RWPE2 (cell line): ENCODE measurements around the gene CFAP99.
"Not testable (repeated sequence)": the region's sequence is repeated elsewhere in the genome, so short reads cannot be mapped to it uniquely, and the experiment has no call there.

Experiments
- ATAC-seq: fragments of 200-7000 bp; cut with Tn5 transposase; 3 replicates; pipeline ENCODE4 v1.9.1; 2021; ENCODE audit warnings: low read depth
- DNase-seq: peaks from one replicate; pipeline ENCODE4 v3.0.0-alpha.2; 2020; ENCODE audit warnings: low spot score
- H3K27ac ChIP-seq: fragments of 450-650 bp; 2 replicates; pipeline ENCODE4 v1.5.1; 2017; ENCODE audit warnings: mild to moderate bottlenecking; ENCODE audit not compliant: poor library complexity, severe bottlenecking
- H3K27me3 ChIP-seq: fragments of 250-450 bp; sonication (Bioruptor Pico); 2 replicates; pipeline ENCODE4 v1.5.1; 2021; ENCODE audit warnings: mild to moderate bottlenecking, moderate library complexity; ENCODE audit not compliant: insufficient read depth, poor library complexity, severe bottlenecking
- H3K36me3 ChIP-seq: fragments of 250-450 bp; sonication (Bioruptor Pico); 2 replicates; pipeline ENCODE4 v1.5.1; 2020; ENCODE audit warnings: low read depth, mild to moderate bottlenecking, moderate library complexity
- H3K4me1 ChIP-seq: fragments of 250-450 bp; sonication (Bioruptor Pico); 2 replicates; pipeline ENCODE4 v1.5.1; 2021; ENCODE audit warnings: mild to moderate bottlenecking, moderate library complexity; ENCODE audit not compliant: insufficient read depth, poor library complexity, severe bottlenecking
- H3K4me3 ChIP-seq: fragments of 250-450 bp; sonication (Bioruptor Pico); 2 replicates; pipeline ENCODE4 v1.5.1; 2021; ENCODE audit warnings: mild to moderate bottlenecking, moderate library complexity; ENCODE audit not compliant: severe bottlenecking
- H3K9me3 ChIP-seq: fragments of 250-450 bp; sonication (Bioruptor Pico); 2 replicates; pipeline ENCODE4 v1.5.1; 2021; ENCODE audit warnings: mild to moderate bottlenecking, moderate library complexity; ENCODE audit not compliant: severe bottlenecking
- TF ChIP-seq, protein P1 (sequence below): fragments of 450-650 bp; IDR thresholded peaks from one replicate; pipeline ENCODE4 v1.5.1; 2017; ENCODE audit warnings: mild to moderate bottlenecking, moderate library complexity; ENCODE audit not compliant: poor library complexity, severe bottlenecking

Gene CFAP99

DNA sequence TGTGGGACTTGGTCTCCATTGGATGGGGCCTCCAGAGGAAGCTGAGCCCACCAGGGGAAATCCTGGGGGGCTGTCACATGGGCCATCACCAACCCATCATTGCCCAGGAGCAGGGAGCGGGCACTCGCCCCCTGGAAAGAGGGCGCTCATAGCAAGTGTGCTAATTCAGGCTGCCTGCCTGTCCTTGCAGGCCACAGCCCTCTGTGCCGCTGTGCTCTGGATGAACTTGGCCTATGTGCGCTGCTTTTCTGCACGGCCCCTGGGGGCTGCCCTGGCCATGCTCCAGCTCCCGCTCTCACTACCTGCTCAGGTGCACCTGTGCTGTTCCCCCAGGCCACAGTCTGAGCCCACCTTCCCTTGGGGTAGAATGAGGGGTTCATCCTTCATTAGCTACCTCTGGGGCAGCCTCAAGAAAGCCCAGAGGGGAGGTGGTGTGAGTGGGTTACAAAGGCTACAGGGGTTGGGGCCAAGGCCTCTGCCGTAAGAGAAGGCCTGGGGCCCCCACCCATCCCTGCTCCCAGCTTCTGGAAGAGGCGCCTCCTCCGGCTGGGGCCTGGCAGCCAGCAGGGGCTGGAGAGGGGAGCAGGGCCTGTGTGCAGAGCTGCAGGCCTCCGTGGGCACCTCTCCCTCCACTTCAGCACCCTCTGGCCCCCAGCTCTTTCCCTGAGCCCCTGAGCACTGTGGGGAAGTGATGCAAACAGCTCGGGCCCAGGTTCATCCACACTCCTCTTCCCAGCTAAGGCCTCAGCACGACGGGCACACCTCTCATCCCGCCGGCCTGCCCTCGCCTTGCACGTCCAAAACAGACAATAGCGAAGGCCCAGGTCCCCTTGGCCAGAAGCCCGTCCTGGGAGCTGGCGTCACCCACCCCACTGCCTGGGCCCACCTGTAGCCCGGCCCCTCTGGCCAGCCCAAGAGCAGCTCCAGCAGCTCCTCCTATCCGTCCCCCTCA lies 8.9 kb downstream of the CFAP99 start:
- DNase-seq (peak; percentile 45), ATAC-seq (0 out of 3 replicates have a peak, but pooled peaks have one; percentile 13)
- TF ChIP-seq, protein P1, sequence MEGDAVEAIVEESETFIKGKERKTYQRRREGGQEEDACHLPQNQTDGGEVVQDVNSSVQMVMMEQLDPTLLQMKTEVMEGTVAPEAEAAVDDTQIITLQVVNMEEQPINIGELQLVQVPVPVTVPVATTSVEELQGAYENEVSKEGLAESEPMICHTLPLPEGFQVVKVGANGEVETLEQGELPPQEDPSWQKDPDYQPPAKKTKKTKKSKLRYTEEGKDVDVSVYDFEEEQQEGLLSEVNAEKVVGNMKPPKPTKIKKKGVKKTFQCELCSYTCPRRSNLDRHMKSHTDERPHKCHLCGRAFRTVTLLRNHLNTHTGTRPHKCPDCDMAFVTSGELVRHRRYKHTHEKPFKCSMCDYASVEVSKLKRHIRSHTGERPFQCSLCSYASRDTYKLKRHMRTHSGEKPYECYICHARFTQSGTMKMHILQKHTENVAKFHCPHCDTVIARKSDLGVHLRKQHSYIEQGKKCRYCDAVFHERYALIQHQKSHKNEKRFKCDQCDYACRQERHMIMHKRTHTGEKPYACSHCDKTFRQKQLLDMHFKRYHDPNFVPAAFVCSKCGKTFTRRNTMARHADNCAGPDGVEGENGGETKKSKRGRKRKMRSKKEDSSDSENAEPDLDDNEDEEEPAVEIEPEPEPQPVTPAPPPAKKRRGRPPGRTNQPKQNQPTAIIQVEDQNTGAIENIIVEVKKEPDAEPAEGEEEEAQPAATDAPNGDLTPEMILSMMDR: no peak
- Histone ChIP-seq H3K27me3 (no peaks in the 10 kb centered on the region), H3K27ac (no peak overlapping the region), H3K9me3 (no peaks in the 10 kb centered on the region), H3K4me3 (no peak overlapping the region), H3K36me3 (no peaks in the 10 kb centered on the region), H3K4me1 (no peaks in the 10 kb centered on the region)

DNA sequence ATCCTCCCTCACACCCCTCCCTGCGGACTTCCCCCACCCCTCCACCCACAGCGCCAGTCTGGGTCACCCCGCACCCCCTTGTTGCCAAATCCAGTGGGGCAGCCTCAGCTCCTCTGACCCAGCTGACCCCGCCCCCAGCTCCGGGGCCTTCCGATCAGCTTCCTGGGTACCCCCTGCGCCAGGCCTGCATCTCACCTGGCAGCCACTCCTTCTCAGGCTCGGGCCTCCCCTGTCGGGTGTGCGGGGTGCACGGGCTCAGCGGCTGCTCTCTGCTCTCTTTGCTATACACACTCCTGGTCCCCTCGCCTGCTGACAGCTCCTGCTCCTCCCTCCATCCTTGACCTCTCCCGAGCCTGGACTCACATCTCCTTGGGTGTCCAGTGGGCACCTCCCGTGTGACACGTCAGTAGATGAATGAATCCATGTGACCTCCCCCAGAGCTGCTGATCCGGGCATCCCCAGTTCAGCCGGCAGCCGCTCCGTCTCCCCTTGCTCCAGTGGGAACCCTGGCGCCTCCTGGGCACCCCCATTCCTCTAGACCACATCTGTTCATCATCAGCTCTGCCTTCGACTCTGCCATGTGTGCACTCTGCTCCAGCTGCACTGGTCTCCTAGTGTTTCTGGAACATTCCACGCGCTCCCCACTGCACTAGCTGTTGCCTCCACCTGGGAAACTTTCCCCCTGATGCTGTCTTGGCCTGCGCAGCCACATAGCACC lies 9.9 kb downstream of the CFAP99 start:
- TF ChIP-seq, protein P1: no peak
- ATAC-seq: no peak
- H3K4me1 ChIP-seq: no peaks in the 10 kb centered on the region

DNA sequence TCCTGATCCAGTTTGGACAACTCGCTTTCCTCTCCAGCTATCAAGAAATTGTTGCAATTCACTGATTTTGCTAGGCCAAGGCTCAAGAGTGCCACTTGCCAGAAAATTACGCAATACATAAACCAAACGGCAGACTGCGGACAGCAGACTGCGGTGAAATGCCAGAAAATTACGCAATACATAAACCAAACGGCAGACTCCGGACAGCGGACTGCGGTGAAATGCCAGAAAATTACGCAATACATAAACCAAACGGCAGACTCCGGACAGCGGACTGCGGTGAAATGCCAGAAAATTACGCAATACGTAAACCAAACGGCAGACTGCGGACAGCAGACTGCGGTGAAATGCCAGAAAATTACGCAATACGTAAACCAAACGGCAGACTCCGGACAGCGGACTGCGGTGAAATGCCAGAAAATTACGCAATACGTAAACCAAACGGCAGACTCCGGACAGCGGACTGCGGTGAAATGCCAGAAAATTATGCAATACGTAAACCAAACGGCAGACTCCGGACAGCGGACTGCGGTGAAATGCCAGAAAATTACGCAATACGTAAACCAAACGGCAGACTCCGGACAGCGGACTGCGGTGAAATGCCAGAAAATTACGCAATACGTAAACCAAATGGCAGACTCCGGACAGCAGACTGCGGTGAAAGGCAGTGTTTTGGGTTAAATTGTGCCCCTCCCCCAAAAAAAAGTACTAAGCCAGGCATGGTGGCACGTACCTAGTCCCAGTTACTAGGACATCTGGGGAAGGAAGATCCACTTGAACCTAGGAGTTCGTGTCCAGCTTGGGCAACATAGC lies 11.4 kb downstream of the CFAP99 start:
- not testable (repeated sequence) for H3K36me3 ChIP-seq, DNase-seq, H3K9me3 ChIP-seq, H3K27me3 ChIP-seq, ATAC-seq, H3K4me1 ChIP-seq, H3K4me3 ChIP-seq
- peak overlapping the region; percentile 34 for H3K27ac ChIP-seq

More for the DNA sequence above, 9.9 kb downstream of the CFAP99 start:
- no peaks in the 10 kb centered on the region for H3K36me3 ChIP-seq
- no peaks in the 10 kb centered on the region for H3K9me3 ChIP-seq
- H3K27ac ChIP-seq: no peak overlapping the region
- no peak overlapping the region for H3K4me3 ChIP-seq
- no peaks in the 10 kb centered on the region for H3K27me3 ChIP-seq
- peak; percentile 62 for DNase-seq

DNA sequence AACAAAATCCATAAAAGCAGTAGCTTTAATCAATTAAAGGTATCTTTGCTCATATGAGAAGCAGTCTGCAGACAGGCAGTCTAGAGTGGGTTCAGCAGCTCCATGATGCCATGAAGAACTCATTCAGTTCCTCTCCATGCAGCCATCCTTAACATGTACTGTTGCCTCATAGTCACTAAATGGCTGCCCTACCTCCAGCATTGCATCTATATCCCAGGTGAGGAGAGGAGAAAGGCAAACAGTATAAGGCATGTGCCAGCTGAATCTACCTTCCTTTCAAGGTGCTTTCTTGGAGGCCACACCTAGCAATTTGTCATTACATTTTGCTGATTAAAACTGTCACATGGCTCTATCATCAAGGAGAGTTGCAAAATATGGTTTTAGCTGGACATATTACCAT lies 13.2 kb downstream of the CFAP99 start:
- DNase-seq (no peak), ATAC-seq (no peak)
- Histone ChIP-seq H3K36me3 (no peaks in the 10 kb centered on the region), H3K27me3 (no peaks in the 10 kb centered on the region), H3K4me3 (no peak overlapping the region), H3K27ac (no peak overlapping the region), H3K4me1 (no peaks in the 10 kb centered on the region), H3K9me3 (no peaks in the 10 kb centered on the region)
- TF ChIP-seq, protein P1: no peak

DNA sequence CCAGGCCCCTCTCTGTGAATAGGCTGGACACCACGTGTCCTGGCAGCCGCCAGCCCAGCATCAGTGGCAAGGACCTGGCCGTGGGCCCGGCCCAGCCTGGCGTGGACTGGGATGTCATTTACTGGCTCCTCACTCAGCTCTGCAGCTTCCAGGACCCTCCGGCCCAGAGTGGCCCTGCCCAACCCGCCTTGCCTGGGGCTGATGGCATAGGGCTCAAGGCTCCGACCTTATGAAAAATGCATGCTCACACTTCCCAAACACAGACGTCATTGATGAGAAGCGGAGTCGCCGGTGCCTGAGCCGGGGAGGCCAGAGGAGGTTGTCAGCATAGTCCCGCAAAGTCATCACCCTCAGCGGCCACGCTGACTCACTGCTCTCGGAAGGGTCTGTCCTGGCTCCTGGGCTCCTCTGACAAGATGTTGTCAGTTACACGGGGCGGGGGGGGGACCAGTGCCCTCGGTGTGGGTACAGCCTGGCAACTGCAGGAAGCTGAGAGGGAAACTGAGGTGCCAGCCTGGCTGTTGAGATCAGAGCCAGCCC lies 14.3 kb downstream of the CFAP99 start:
- DNase-seq (no peak), ATAC-seq (no peak)
- H3K4me1 ChIP-seq: no peaks in the 10 kb centered on the region
- H3K4me3 ChIP-seq: no peak overlapping the region
- no peak overlapping the region for H3K27ac ChIP-seq
- H3K27me3 ChIP-seq: no peaks in the 10 kb centered on the region
- H3K36me3 ChIP-seq: no peaks in the 10 kb centered on the region
- no peaks in the 10 kb centered on the region for H3K9me3 ChIP-seq
- TF ChIP-seq, protein P1: no peak
